GM21515 (cell line): ENCODE measurements around the gene SSH2.
"Not testable (repeated sequence)": the region's sequence is repeated elsewhere in the genome, so short reads cannot be mapped to it uniquely, and the experiment has no call there.

Experiments used
- ATAC-seq: cut with Tn5 transposase; IDR thresholded peaks from one replicate; pipeline ENCODE4 v1.9.1; 2021; ENCODE audit not compliant: unreplicated experiment

The SSH2 gene

GRCh38 chr17:29677824-29678223, 252.2 kb downstream of the SSH2 start:
- ATAC-seq = no peak

- no peak for ATAC-seq
Observed at GRCh38 chr17:29677221-29677791, 252.7 kb downstream of the SSH2 start.

GRCh38 chr17:29675961-29676360, 254.1 kb downstream of the SSH2 start:
- not testable (repeated sequence) for ATAC-seq

GRCh38 chr17:29674281-29674680, 255.7 kb downstream of the SSH2 start:
- ATAC-seq = no peak

GRCh38 chr17:29671661-29672060, 258.4 kb downstream of the SSH2 start:
- no peak for ATAC-seq

- no peak for ATAC-seq
Observed at GRCh38 chr17:29669266-29669665, 260.8 kb downstream of the SSH2 start.

GRCh38 chr17:29667969-29668368, 262.1 kb downstream of the SSH2 start:
- no peak for ATAC-seq

- no peak for ATAC-seq
Observed at GRCh38 chr17:29665481-29665810, 264.6 kb downstream of the SSH2 start.

GRCh38 chr17:29664743-29665480, 265.1 kb downstream of the SSH2 start:
- ATAC-seq = no peak

- ATAC-seq = no peak
Observed at GRCh38 chr17:29663155-29663554, 266.9 kb downstream of the SSH2 start.

GRCh38 chr17:29661213-29661612, 268.8 kb downstream of the SSH2 start:
- no peak for ATAC-seq

- no peak for ATAC-seq
Observed at GRCh38 chr17:29659155-29659554, 270.9 kb downstream of the SSH2 start.

- ATAC-seq = no peak
Observed at GRCh38 chr17:29655323-29655722, 274.7 kb downstream of the SSH2 start.

GRCh38 chr17:29653995-29654714, 275.9 kb downstream of the SSH2 start:
- no peak for ATAC-seq

- ATAC-seq = no peak
Observed at GRCh38 chr17:29652976-29653375, 277.1 kb downstream of the SSH2 start.

- not testable (repeated sequence) for ATAC-seq
Observed at GRCh38 chr17:29651913-29652312, 278.1 kb downstream of the SSH2 start.

GRCh38 chr17:29650396-29650795, 279.6 kb downstream of the SSH2 start:
- ATAC-seq = no peak

- no peak for ATAC-seq
Observed at GRCh38 chr17:29649359-29649758, 280.7 kb downstream of the SSH2 start.

GRCh38 chr17:29648005-29648404, 282.0 kb downstream of the SSH2 start:
- no peak for ATAC-seq

- no peak for ATAC-seq
Observed at GRCh38 chr17:29645515-29646051, 284.4 kb downstream of the SSH2 start.

- ATAC-seq = no peak
Observed at GRCh38 chr17:29643817-29644160, 286.2 kb downstream of the SSH2 start.

- ATAC-seq = no peak
Observed at GRCh38 chr17:29642171-29642611, 287.8 kb downstream of the SSH2 start.
